Testis (tissue), 3 donors: ENCODE results near the gene USP15. TPM values are rescaled to one million over a fixed set of nuclear protein-coding genes. Genes with fewer than 3 reads are reported as not detected.

Experiments
- DNase-seq: peaks from one replicate; pipeline ENCODE4 v3.0.0-alpha.2; 2019
- H3K27ac ChIP-seq, 2 donors: fragments of 200-600 bp; sonication (generic); one replicate each; pipeline ENCODE4 v1.5.1; 2019
- H3K27me3 ChIP-seq: fragments of 200-600 bp; sonication (generic); one replicate; pipeline ENCODE4 v1.5.1; 2019
- H3K36me3 ChIP-seq: fragments of 200-600 bp; sonication (generic); one replicate; pipeline ENCODE4 v1.5.1; 2017; ENCODE audit warnings: low read depth; ENCODE audit errors: missing control alignments
- H3K4me1 ChIP-seq: fragments of 200-600 bp; sonication (generic); one replicate; pipeline ENCODE4 v1.5.1; 2019
- H3K4me3 ChIP-seq, 2 donors: fragments of 200-600 bp; sonication (generic); one replicate each; pipeline ENCODE4 v1.5.1; 2017 to 2019
- H3K9me3 ChIP-seq: fragments of 200-600 bp; sonication (generic); one replicate; pipeline ENCODE4 v1.5.1; 2017
- POLR2A ChIP-seq: fragments of 450-650 bp; IDR thresholded peaks from one replicate; pipeline ENCODE4 v1.6.1; 2017; ENCODE audit warnings: antibody characterized with exemption, mild to moderate bottlenecking, moderate library complexity
- WGBS, 2 donors: methylation state at CpG; one replicate each; pipeline ENCODE4 v1.1.5; 2018; 5-methylcytosine and 5-hydroxymethylcytosine counted together
- intact Hi-C: fragments of 100-400 bp; cut with DNase I; formaldehyde crosslinking; loops from one replicate; pipeline ENCODE4 v1.15.1; 2023; ENCODE audit warnings: low total_unique reads
- polyA plus RNA-seq: library from polyadenylated mRNA; stranded (reverse); fragments of 350-450 nt; fragmentation: Illumina TruSeq; extraction: RNeasy Lipid Tissue Mini Kit (QIAGEN cat#74804); gene quantifications from one replicate; pipeline ENCODE4 v1.2.3, GENCODE V29; 2014; ENCODE audit warnings: low read depth, low replicate concordance; ENCODE audit not compliant: insufficient read depth
- total RNA-seq, 2 donors: library from RNA; depleted of rRNA; stranded (reverse); fragments of >200 nt; gene quantifications; one replicate each; pipeline ENCODE4 v1.2.3, GENCODE V29; 2016
- TF ChIP-seq, protein P1 (sequence below), 3 experiments: fragments of 450-650 bp in 2 of 3; fragments of 200-600 bp in 1 of 3; sonication (generic) in 1 of 3; IDR thresholded peaks; one replicate each; pipeline ENCODE4 v1.5.1; 2016 to 2019; ENCODE audit warnings: antibody characterized with exemption in 3 of 3, mild to moderate bottlenecking in 2 of 3, moderate library complexity in 1 of 3

Gene USP15
- total and polyA plus RNA-seq, 3 donors from 2014 or later = 66.1 to 146 (median 128) TPM

GRCh38 chr12:62268956-62269355 is 8.8 kb downstream of the USP15 start:
- no peak overlapping the region for H3K27ac ChIP-seq
- WGBS, 2 donors = 79 to 89% methylated on average over 3 of the region's 3 CpGs
- no peaks in the 10 kb centered on the region for H3K27me3 ChIP-seq
- intact Hi-C loops = no loop called here
- no peak for DNase-seq
- TF ChIP-seq, protein P1, sequence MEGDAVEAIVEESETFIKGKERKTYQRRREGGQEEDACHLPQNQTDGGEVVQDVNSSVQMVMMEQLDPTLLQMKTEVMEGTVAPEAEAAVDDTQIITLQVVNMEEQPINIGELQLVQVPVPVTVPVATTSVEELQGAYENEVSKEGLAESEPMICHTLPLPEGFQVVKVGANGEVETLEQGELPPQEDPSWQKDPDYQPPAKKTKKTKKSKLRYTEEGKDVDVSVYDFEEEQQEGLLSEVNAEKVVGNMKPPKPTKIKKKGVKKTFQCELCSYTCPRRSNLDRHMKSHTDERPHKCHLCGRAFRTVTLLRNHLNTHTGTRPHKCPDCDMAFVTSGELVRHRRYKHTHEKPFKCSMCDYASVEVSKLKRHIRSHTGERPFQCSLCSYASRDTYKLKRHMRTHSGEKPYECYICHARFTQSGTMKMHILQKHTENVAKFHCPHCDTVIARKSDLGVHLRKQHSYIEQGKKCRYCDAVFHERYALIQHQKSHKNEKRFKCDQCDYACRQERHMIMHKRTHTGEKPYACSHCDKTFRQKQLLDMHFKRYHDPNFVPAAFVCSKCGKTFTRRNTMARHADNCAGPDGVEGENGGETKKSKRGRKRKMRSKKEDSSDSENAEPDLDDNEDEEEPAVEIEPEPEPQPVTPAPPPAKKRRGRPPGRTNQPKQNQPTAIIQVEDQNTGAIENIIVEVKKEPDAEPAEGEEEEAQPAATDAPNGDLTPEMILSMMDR (IDR thresholded peaks at IDR 0.05) = no peak
- TF ChIP-seq POLR2A = no peak
- peaks cover 3% of the 10 kb centered on the region for H3K36me3 ChIP-seq
- H3K9me3 ChIP-seq = no peaks in the 10 kb centered on the region
- H3K4me1 ChIP-seq = peaks cover 20% of the 10 kb centered on the region
- no peak overlapping the region for H3K4me3 ChIP-seq

DNA sequence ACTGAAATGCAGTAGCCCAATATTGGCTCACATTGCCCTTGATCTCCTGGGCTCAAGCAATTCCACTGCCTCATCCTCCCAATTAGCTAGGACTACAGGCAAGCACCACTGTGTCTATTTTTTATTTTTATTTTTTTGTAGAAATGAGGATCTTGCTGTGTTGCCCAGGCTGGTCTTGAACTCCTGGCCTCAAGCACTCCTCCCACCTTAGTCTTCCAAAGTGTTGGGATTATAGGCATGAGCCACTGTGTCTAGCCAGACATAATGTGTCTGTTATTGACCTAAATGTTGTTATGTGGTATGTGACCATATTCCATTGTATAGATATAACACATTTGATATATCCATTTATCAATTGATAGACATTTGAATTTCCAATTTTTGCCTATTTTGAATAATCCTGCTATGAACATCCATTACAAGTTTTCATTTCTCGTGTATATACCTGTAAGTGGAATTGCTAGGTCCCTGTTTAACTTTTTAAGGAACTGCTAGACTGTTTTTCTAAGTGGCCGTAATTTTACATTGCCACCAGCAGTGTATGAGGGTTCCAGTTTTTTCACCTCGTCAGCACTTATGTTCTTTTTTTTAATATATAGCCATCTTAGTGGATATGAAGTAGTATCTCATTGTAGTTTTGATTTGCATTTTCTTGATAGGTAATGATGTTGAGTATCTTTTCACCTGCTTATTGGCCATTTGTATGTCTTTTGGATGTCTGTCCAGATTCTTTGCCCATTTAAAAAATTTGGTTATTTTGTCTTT is 9.4 kb downstream of the USP15 start:
- TF ChIP-seq, protein P1 (IDR thresholded peaks at IDR 0.05) = no peak
- no peak for TF ChIP-seq POLR2A
- 76 to 89% methylated on average over 3 of the region's 3 CpGs for WGBS, 2 donors
- no peak overlapping the region for H3K4me3 ChIP-seq
- peaks cover 26% of the 10 kb centered on the region for H3K4me1 ChIP-seq
- intact Hi-C loops = no loop called here
- no peaks in the 10 kb centered on the region for H3K9me3 ChIP-seq
- H3K27me3 ChIP-seq = no peaks in the 10 kb centered on the region
- peaks cover 3% of the 10 kb centered on the region for H3K36me3 ChIP-seq
- no peak for DNase-seq
- no peak overlapping the region for H3K27ac ChIP-seq

- DNase-seq = no peak
- H3K4me1 ChIP-seq = peaks cover 26% of the 10 kb centered on the region
- no peaks in the 10 kb centered on the region for H3K27me3 ChIP-seq
- H3K36me3 ChIP-seq = peaks cover 3% of the 10 kb centered on the region
- H3K9me3 ChIP-seq = no peaks in the 10 kb centered on the region
- intact Hi-C loops = no loop called here
- H3K27ac ChIP-seq = no peak overlapping the region
- 13 to 32% methylated on average over 1 of the region's 1 CpG for WGBS, 2 donors
- TF ChIP-seq, protein P1 (IDR thresholded peaks at IDR 0.05) = no peak
- TF ChIP-seq POLR2A = no peak
- no peak overlapping the region for H3K4me3 ChIP-seq
These were observed 10.2 kb downstream of the USP15 start for GRCh38 chr12:62270384-62270783.

DNA sequence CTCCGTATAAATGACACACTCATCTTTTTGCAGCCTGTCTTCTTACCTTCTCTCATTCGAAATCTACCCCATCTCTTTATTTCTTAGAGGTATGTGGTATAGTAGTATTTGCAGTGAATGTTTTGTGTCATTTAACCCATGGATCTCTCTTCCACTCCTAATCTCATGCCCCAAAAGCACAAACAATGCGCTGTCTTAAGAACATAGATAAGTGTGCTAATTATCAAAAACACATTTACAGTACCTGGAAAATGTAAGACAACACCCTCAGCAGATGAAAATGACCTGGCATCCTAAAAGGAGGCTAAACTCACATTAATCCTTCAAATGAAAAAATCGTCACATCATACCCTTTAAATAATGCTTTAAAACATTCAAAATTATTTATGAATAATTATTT is 10.7 kb downstream of the USP15 start:
- Histone ChIP-seq H3K27ac (no peak overlapping the region), H3K4me1 (peaks cover 23% of the 10 kb centered on the region), H3K36me3 (peaks cover under 1% of the 10 kb centered on the region), H3K9me3 (no peaks in the 10 kb centered on the region), H3K4me3 (no peak overlapping the region), H3K27me3 (no peaks in the 10 kb centered on the region)
- 58 to 61% methylated on average over 4 of the region's 4 CpGs for WGBS, 2 donors
- no peak for DNase-seq
- TF ChIP-seq, protein P1 (IDR thresholded peaks at IDR 0.05) = no peak
- no peak for TF ChIP-seq POLR2A
- intact Hi-C loops = no loop called here
